Peyer's patch (tissue), 4 donors: ENCODE data around the gene KCNN3. TPM values are rescaled to one million over a fixed set of nuclear protein-coding genes. Genes with fewer than 3 reads are reported as not detected.

Source experiments
- DNase-seq, 3 donors: peaks; one replicate each; pipeline ENCODE4 v3.0.0-alpha.2; 2017 to 2019
- H3K27ac ChIP-seq, 4 donors: fragments of 200-600 bp; sonication (generic); one replicate each; pipeline ENCODE4 v1.5.1; 2016 to 2019
- H3K27me3 ChIP-seq, 2 donors: fragments of 200-600 bp; sonication (generic); one replicate each; pipeline ENCODE4 v1.5.1; 2019
- H3K36me3 ChIP-seq, 3 donors: fragments of 200-600 bp; sonication (generic); one replicate each; pipeline ENCODE4 v1.5.1; 2016 to 2019
- H3K4me1 ChIP-seq, 4 donors: fragments of 200-600 bp; sonication (generic); one replicate each; pipeline ENCODE4 v1.5.1; 2016 to 2019
- H3K4me3 ChIP-seq, 4 donors: fragments of 200-600 bp; sonication (generic); 1 replicate in 3 of 4; 2 replicates in 1 of 4; pipeline ENCODE4 v1.5.1; 2016 to 2019; ENCODE audit warnings: mild to moderate bottlenecking in 1 of 4
- H3K9me3 ChIP-seq, 4 donors: fragments of 200-600 bp; sonication (generic); one replicate each; pipeline ENCODE4 v1.5.1; 2016 to 2019; ENCODE audit warnings: mild to moderate bottlenecking in 1 of 4
- POLR2A ChIP-seq, 2 donors: fragments of 450-650 bp; IDR thresholded peaks; one replicate each; pipeline ENCODE4 v1.5.1; 2017; ENCODE audit warnings: antibody characterized with exemption in 2 of 2, mild to moderate bottlenecking in 2 of 2, moderate library complexity in 2 of 2
- total RNA-seq, 4 donors: library from RNA; depleted of rRNA; stranded (reverse); fragments of >200 nt; gene quantifications; one replicate each; pipeline ENCODE4 v1.1.0, GENCODE V29; 2016
- TF ChIP-seq, protein P1 (sequence below), 6 experiments: fragments of 450-650 bp in 4 of 6; fragments of 200-600 bp in 2 of 6; sonication (generic) in 1 of 6; IDR thresholded peaks; one replicate each; pipeline ENCODE4 v1.5.1; 2017 to 2019; ENCODE audit warnings: antibody characterized with exemption in 6 of 6, mild to moderate bottlenecking in 3 of 6, moderate library complexity in 1 of 6

The KCNN3 gene
- total RNA-seq, 4 donors from 2014 or later: 0.85 to 1.7 (median 1.2) TPM

DNA sequence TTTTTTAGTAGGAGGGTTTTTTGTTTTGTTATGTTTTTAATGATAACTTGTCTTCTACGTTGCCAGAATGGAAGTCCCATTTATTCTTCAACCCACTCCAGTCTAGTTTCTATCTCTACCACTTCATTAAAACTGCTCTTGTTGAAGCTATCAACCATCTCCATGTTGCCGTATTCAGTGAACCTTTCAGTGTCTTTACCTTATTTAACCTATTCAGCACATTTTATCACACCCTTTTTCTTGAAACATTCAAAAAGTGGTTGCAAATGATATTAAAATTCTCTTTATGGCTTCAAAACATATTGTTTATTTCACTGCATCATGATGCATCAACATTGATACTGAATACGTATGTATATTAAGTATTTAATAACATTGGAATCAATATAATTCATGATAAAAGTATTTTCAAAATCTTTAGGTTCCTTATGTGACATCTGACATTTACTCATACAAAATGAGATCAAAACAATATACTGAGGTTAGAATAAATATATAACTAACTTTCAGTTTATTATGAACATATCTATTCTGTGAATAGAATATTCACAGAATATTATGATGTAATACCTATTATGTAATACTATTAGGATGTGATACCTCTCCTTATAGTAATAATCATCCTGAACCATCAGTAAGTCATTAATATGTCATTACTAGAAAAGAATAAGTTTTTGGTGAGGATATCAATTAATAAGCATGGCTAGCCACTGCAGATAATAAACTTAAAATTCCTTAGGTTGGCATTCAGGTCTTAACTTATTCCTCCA lies 210.1 kb downstream of the KCNN3 start:
- H3K27me3 ChIP-seq: no peaks in the 10 kb centered on the region
- no peaks in the 10 kb centered on the region for H3K4me1 ChIP-seq
- no peak overlapping the region for H3K4me3 ChIP-seq
- no peaks in the 10 kb centered on the region for H3K9me3 ChIP-seq
- no peaks in the 10 kb centered on the region for H3K36me3 ChIP-seq
- no peak overlapping the region for H3K27ac ChIP-seq
- no peak for TF ChIP-seq POLR2A (IDR thresholded peaks at IDR 0.05)
- TF ChIP-seq, protein P1, sequence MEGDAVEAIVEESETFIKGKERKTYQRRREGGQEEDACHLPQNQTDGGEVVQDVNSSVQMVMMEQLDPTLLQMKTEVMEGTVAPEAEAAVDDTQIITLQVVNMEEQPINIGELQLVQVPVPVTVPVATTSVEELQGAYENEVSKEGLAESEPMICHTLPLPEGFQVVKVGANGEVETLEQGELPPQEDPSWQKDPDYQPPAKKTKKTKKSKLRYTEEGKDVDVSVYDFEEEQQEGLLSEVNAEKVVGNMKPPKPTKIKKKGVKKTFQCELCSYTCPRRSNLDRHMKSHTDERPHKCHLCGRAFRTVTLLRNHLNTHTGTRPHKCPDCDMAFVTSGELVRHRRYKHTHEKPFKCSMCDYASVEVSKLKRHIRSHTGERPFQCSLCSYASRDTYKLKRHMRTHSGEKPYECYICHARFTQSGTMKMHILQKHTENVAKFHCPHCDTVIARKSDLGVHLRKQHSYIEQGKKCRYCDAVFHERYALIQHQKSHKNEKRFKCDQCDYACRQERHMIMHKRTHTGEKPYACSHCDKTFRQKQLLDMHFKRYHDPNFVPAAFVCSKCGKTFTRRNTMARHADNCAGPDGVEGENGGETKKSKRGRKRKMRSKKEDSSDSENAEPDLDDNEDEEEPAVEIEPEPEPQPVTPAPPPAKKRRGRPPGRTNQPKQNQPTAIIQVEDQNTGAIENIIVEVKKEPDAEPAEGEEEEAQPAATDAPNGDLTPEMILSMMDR (IDR thresholded peaks at IDR 0.05): no peak
- no peak for DNase-seq

DNA sequence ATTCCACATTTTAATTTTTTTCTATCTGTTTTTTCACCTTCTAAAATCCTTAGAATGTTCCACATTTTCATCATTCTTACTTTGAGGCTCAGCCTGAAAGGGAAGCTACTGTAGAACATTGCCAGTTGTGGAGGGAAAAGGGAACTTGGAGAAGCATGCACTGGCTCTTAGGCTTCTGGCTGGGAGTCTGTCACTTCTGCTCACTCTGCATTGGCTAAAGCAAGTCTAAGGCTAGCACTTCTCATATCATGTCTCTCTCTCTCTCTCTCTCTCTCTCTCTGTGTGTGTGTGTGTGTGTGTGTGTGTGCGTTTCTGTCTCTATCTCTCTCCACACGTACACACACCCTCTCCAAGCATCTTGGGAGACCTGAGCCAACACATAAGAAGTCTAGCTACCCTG lies 212.5 kb downstream of the KCNN3 start:
- no peak overlapping the region for H3K4me3 ChIP-seq
- H3K36me3 ChIP-seq: no peaks in the 10 kb centered on the region
- no peak overlapping the region for H3K27ac ChIP-seq
- H3K9me3 ChIP-seq: no peaks in the 10 kb centered on the region
- H3K27me3 ChIP-seq: no peaks in the 10 kb centered on the region
- H3K4me1 ChIP-seq: no peaks in the 10 kb centered on the region
- no peak for DNase-seq
- no peak for TF ChIP-seq POLR2A (IDR thresholded peaks at IDR 0.05)
- TF ChIP-seq, protein P1 (IDR thresholded peaks at IDR 0.05): no peak

GRCh38 chr1:154652893-154653292 lies 217.2 kb downstream of the KCNN3 start:
- Histone ChIP-seq H3K36me3 (no peaks in the 10 kb centered on the region), H3K4me1 (no peaks in the 10 kb centered on the region), H3K9me3 (no peaks in the 10 kb centered on the region), H3K4me3 (no peak overlapping the region), H3K27me3 (no peaks in the 10 kb centered on the region), H3K27ac (no peak overlapping the region)
- DNase-seq: no peak
- no peak for TF ChIP-seq POLR2A (IDR thresholded peaks at IDR 0.05)
- TF ChIP-seq, protein P1 (IDR thresholded peaks at IDR 0.05): no peak

Other genes with a start within 250 kb of the KCNN3 start
- 10 to 100 TPM in 3 of 4 donors, 1 to 10 TPM in 1; 5.0 to 20.1 (median 19.2) TPM for gene PMVK, start 66.4 kb upstream of the KCNN3 start, total RNA-seq
- 100 to 1,000 TPM in 3 of 4 donors, 10 to 100 TPM in 1; 66.6 to 117 (median 109) TPM for gene PBXIP1, start 85.8 kb upstream of the KCNN3 start, total RNA-seq
- 10 to 100 TPM; 32.2 to 48.9 (median 34.2) TPM for gene PYGO2, start 91.5 kb upstream of the KCNN3 start, total RNA-seq
- 100 to 1,000 TPM in 2 of 4 donors, 10 to 100 TPM in 2; 56.9 to 150 (median 104) TPM for gene SHC1, start 100.5 kb upstream of the KCNN3 start, total RNA-seq
- 10 to 100 TPM; 20.3 to 39.1 (median 26.5) TPM for gene CKS1B, start 104.4 kb upstream of the KCNN3 start, total RNA-seq
- gene FLAD1, start 113.1 kb upstream of the KCNN3 start, total RNA-seq: 10 to 100 TPM; 29.7 to 50.3 (median 46.3) TPM
- gene LENEP, start 123.3 kb upstream of the KCNN3 start, total RNA-seq: not detected
- 100 to 1,000 TPM in 3 of 4 donors, 10 to 100 TPM in 1; 35.5 to 412 (median 346) TPM for gene ZBTB7B, start 132.5 kb upstream of the KCNN3 start, total RNA-seq
- 10 to 100 TPM in 1 of 4 donors, 1 to 10 TPM in 3; 1.7 to 12.5 (median 5.3) TPM for gene DCST2, start 163.5 kb upstream of the KCNN3 start, total RNA-seq
- gene DCST1, start 163.5 kb upstream of the KCNN3 start, total RNA-seq: 1 to 10 TPM in 1 of 4 donors, under 1 TPM in 1, not detected in 2; 0.88 to 2.7 TPM
- gene ADAM15, start 181.0 kb upstream of the KCNN3 start, total RNA-seq: 100 to 1,000 TPM; 111 to 191 (median 126) TPM
- 10 to 100 TPM in 3 of 4 donors, 1 to 10 TPM in 1; 2.5 to 39.6 (median 18.2) TPM for gene EFNA4, start 193.5 kb upstream of the KCNN3 start, total RNA-seq
- gene EFNA3, start 208.6 kb upstream of the KCNN3 start, total RNA-seq: 1 to 10 TPM; 2.3 to 8.7 (median 5.3) TPM